Osteoblast (primary cell): Measurements from ENCODE around the gene CYP46A1. TPM values are rescaled to one million over a fixed set of nuclear protein-coding genes. Genes with fewer than 3 reads are reported as not detected.

Experiments
- DNase-seq: peaks from one replicate; pipeline ENCODE4 v3.0.0; 2011; ENCODE audit warnings: low spot score, mixed read lengths; ENCODE audit not compliant: insufficient read length; ENCODE audit errors: missing footprints
- H2AFZ ChIP-seq: 2 replicates; pipeline ENCODE4 v1.6.0; 2011; ENCODE audit warnings: mild to moderate bottlenecking, low read length
- H3K27ac ChIP-seq: 2 replicates; pipeline ENCODE4 v1.5.1; 2011; ENCODE audit warnings: mild to moderate bottlenecking, low read depth, low read length, moderate library complexity
- H3K27me3 ChIP-seq: 2 replicates; pipeline ENCODE4 v1.6.0; 2012; ENCODE audit warnings: mild to moderate bottlenecking, control low read depth, inconsistent platforms, low read length, moderate library complexity; ENCODE audit not compliant: insufficient read depth
- H3K36me3 ChIP-seq: 2 replicates; pipeline ENCODE4 v1.5.1; 2011; ENCODE audit warnings: mild to moderate bottlenecking, low read length, control low read depth, moderate library complexity; ENCODE audit not compliant: insufficient read depth
- H3K4me1 ChIP-seq: 2 replicates; pipeline ENCODE4 v1.5.1; 2011; ENCODE audit warnings: mild to moderate bottlenecking, low read length, control low read depth, moderate library complexity; ENCODE audit not compliant: insufficient read depth
- H3K4me2 ChIP-seq: 2 replicates; pipeline ENCODE4 v1.6.0; 2011; ENCODE audit warnings: mild to moderate bottlenecking, low read length; ENCODE audit not compliant: insufficient read depth
- H3K4me3 ChIP-seq: fragments of 200-600 bp; sonication (generic); 3 replicates; pipeline ENCODE4 v1.5.1; 2012; ENCODE audit warnings: mild to moderate bottlenecking, low read length, inconsistent platforms; ENCODE audit not compliant: insufficient read depth
- H3K79me2 ChIP-seq: 2 replicates; pipeline ENCODE4 v1.6.0; 2012; ENCODE audit warnings: mild to moderate bottlenecking, low read length, control low read depth, inconsistent platforms; ENCODE audit not compliant: insufficient read depth
- H3K9me3 ChIP-seq: 2 replicates; pipeline ENCODE4 v1.5.1; 2011; ENCODE audit warnings: low read depth, low read length, control low read depth
- H4K20me1 ChIP-seq: 2 replicates; pipeline ENCODE4 v1.6.0; 2012; ENCODE audit warnings: mild to moderate bottlenecking, low read length, control low read depth; ENCODE audit not compliant: insufficient read depth
- total RNA-seq: library from RNA; depleted of rRNA; stranded (reverse); fragments of >200 nt; gene quantifications from 2 replicates; pipeline ENCODE4 v1.2.3, GENCODE V29; 2012
- TF ChIP-seq, protein P1 (sequence below): IDR thresholded peaks from 2 replicates; pipeline ENCODE4 v1.5.1; 2011; ENCODE audit warnings: mild to moderate bottlenecking, low read depth, low read length, moderate library complexity; ENCODE audit errors: extremely low read depth

Gene CYP46A1
- total RNA-seq, 1 donor, result 0.36 TPM

DNA sequence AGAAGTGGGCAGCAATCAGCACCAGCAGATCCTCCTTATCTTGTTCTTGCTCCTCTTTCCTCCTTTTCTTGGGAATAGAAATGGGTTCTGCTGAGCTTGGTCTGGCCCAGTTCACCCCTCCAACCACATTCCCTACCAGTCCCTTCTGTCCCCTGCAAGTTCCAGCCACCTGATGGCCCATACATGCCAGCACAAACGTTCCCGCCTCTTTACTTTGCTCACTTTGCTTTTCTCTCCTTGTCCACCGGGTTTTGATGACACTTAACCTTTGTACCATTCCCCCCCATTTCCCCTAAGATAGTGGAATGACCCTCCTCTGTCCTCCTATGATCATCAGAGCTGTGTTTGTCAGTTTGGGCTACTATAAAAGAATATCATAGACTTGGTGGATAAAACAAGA is 85.7 kb downstream of the CYP46A1 start:
- Histone ChIP-seq H4K20me1 (no peaks in the 10 kb centered on the region), H3K4me1 (peaks cover 28% of the 10 kb centered on the region), H3K4me3 (no peak overlapping the region), H3K27me3 (no peaks in the 10 kb centered on the region), H3K79me2 (no peaks in the 10 kb centered on the region), H3K27ac (no peak overlapping the region), H3K9me3 (no peaks in the 10 kb centered on the region), H2AFZ (no peak overlapping the region), H3K4me2 (no peak overlapping the region), H3K36me3 (no peaks in the 10 kb centered on the region)
- TF ChIP-seq, protein P1, sequence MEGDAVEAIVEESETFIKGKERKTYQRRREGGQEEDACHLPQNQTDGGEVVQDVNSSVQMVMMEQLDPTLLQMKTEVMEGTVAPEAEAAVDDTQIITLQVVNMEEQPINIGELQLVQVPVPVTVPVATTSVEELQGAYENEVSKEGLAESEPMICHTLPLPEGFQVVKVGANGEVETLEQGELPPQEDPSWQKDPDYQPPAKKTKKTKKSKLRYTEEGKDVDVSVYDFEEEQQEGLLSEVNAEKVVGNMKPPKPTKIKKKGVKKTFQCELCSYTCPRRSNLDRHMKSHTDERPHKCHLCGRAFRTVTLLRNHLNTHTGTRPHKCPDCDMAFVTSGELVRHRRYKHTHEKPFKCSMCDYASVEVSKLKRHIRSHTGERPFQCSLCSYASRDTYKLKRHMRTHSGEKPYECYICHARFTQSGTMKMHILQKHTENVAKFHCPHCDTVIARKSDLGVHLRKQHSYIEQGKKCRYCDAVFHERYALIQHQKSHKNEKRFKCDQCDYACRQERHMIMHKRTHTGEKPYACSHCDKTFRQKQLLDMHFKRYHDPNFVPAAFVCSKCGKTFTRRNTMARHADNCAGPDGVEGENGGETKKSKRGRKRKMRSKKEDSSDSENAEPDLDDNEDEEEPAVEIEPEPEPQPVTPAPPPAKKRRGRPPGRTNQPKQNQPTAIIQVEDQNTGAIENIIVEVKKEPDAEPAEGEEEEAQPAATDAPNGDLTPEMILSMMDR, result no peak
- DNase-seq, result no peak

DNA sequence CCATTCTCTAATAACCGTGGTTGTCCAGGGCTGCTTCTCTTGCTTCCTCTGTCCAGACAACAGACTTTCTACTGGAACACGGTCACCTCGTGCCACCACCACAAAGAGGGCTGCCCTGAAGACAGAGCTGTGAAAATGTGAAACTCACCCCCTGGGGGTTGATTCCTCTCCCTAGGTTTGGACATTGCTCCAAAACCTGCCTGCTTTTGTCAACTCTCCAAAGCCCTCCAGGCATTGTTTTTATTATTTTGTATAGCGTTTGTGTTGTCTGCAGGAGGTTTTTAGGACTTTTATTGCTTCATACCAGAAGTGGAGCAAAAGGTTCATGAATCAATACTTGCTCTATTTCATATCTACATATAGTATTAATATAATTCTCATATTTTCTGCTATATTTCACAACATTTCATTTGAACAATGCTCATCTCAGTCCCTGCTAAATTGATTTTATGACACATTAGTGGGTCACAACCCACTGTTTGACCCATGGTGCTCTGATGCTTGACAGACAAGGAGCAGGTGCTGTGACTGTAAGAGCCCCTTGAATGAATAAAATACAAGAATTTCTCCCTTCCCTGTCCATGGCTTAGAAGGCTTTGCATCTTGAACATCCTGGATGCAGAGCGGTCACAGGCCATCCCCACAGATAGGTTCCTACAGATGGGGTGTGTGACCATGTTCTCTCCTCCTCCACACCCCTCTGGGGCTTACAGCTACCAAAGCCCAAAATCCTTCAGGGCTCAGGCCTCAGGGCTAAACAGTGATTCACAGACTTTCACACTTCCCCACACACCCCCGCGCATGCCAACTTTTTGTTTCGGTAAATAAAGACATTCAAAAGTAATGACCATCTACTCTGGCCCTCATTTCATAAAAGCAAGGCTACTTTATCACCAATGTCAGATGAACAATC is 88.5 kb downstream of the CYP46A1 start:
- Histone ChIP-seq H3K27ac (no peak overlapping the region), H4K20me1 (no peaks in the 10 kb centered on the region)
- TF ChIP-seq, protein P1, result no peak

DNA sequence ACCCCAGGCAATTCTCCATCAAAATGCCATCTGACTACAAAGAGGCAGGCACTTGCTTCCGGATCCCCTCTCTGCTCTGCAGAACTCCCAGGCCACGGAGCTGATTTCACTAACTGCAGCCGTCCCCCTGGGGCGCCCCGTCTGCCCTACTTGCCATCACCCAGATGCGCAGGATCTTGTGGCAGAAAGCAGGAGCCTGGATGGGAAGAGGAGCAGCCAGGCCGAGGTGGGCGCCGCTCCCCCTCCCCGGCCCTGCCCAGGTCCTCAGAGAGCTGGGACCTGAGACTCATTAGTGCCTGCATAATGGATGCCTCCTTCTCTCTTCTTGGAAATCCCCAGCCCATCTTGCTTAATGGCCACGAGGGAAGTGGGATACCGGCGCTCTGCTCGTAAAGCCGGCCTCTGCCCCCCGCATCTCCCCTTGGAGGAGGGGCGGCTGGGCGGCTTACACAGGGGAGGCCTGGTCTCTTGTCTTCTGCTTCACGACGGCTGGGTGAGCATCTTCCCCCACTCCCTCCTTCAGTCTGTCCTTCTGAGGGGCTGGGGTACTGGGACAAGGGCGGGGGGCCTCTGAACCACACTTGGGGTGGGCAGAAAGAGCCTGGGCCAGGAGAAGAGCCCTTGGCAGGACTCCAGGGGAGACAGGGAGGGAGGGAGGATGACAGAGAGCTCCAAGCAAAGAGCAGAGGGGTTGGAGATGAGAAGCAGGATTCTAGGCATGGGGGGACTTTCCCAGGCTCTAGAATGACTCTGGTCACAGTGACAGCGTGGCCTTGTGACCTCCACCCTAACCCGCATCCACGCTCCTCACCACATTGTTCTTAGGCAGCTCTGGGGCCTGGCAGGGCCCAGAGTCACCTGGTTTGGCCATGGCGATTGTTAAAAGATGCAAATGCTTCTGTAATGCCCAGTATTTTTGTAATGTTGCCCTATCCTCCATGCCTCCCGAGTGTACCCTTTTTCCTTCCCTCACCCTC is 89.7 kb downstream of the CYP46A1 start:
- TF ChIP-seq, protein P1, result no peak
- H4K20me1 ChIP-seq, result no peaks in the 10 kb centered on the region
- H3K36me3 ChIP-seq, result no peaks in the 10 kb centered on the region
- H2AFZ ChIP-seq, result no peak overlapping the region
- no peak overlapping the region for H3K4me2 ChIP-seq
- peaks cover 3% of the 10 kb centered on the region for H3K9me3 ChIP-seq
- H3K4me3 ChIP-seq, result no peak overlapping the region
- DNase-seq, result no peak
- no peak overlapping the region for H3K27ac ChIP-seq
- H3K79me2 ChIP-seq, result no peaks in the 10 kb centered on the region
- H3K27me3 ChIP-seq, result no peaks in the 10 kb centered on the region
- H3K4me1 ChIP-seq, result peaks cover 21% of the 10 kb centered on the region

More for the DNA sequence above, 88.5 kb downstream of the CYP46A1 start:
- H3K27me3 ChIP-seq, result no peaks in the 10 kb centered on the region
- no peak overlapping the region for H2AFZ ChIP-seq
- no peaks in the 10 kb centered on the region for H3K9me3 ChIP-seq
- no peak overlapping the region for H3K4me3 ChIP-seq
- H3K79me2 ChIP-seq, result no peaks in the 10 kb centered on the region
- peak; percentile 58 for DNase-seq
- peaks cover 21% of the 10 kb centered on the region for H3K4me1 ChIP-seq
- H3K4me2 ChIP-seq, result no peak overlapping the region
- no peaks in the 10 kb centered on the region for H3K36me3 ChIP-seq
